ENCODE results near the gene MYCBPAP.

MYCBPAP gene

DNA sequence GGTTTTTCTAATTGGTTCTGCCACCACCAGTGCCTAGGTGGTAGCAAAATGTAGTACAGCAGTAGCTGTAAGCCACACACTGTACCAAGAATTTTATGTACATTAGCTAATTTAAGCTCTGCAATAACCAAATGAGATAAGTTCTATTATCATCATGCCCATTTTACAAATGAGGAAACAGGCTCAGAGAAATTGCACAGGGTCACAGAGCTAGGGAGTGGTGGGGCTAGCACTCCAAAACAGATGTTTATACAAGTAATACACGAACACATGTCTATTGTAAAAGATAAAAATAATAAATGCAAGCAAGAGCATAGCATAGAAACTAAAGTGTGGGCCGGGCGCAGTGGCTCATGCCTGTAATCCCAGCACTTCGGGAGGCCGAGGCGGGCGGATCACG, 16.0 kb upstream of the MYCBPAP start:
- FAIRE-seq (no peak), DNase-seq (ENCODE audit: insufficient read length, low spot score) (no peak)
- TF ChIP-seq, protein P1, sequence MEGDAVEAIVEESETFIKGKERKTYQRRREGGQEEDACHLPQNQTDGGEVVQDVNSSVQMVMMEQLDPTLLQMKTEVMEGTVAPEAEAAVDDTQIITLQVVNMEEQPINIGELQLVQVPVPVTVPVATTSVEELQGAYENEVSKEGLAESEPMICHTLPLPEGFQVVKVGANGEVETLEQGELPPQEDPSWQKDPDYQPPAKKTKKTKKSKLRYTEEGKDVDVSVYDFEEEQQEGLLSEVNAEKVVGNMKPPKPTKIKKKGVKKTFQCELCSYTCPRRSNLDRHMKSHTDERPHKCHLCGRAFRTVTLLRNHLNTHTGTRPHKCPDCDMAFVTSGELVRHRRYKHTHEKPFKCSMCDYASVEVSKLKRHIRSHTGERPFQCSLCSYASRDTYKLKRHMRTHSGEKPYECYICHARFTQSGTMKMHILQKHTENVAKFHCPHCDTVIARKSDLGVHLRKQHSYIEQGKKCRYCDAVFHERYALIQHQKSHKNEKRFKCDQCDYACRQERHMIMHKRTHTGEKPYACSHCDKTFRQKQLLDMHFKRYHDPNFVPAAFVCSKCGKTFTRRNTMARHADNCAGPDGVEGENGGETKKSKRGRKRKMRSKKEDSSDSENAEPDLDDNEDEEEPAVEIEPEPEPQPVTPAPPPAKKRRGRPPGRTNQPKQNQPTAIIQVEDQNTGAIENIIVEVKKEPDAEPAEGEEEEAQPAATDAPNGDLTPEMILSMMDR (IDR thresholded peaks at IDR 0.05; ENCODE audit: insufficient read depth, missing control alignments): no peak

DNA sequence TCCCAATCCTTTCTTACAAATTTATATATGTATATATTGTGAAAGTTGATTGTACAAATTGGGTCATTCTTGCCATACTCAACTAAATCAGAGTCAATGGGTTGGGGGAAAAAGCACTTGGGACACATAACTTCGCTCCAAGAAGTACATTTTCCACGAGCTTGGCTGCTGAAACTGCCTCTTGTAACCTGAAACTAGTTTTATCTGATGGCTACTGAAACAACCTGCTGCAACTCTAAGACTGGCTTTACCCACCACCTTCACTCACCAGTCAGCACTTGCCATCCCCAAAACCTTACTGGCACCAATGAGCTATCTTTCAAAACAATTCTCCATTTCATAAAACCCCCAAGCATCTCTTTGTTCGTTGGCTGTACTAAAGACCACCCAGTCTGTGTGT, 14.5 kb upstream of the MYCBPAP start:
- DNase-seq (ENCODE audit: insufficient read length, low spot score) (no peak), FAIRE-seq (no peak)
- TF ChIP-seq, protein P1 (IDR thresholded peaks at IDR 0.05; ENCODE audit: insufficient read depth, missing control alignments): no peak

DNA sequence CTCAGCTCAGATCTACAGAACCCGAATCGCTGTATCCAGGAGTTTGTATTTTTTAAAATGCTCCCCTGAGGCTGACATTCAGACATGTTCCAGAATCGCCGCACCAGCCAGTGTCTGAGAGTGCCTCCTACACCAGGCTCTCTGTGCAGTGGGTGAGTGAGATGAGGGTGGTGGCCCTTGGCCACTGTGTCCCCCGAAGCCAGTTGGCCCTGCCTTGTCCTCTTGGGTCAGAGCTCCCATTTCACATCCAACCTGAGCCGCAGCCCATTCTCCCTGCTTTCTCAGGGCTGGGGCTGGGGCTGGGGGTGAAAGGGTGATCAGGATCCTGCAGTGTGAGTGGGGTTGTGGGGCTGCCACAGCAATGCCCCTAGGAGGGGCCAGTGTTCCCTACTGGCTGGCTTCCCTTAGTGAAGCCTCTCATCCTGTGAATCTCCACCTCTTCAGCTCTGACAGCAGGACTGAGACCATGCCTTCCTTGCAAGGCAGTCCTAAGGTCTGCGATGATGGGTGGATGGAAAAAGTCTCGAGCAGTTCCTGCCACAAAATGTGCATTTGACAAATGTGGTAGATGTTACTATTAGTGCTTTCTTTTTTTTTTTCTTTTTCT, 12.9 kb upstream of the MYCBPAP start:
- TF ChIP-seq, protein P1 (IDR thresholded peaks at IDR 0.05; ENCODE audit: insufficient read depth, missing control alignments): no peak
- no peak for DNase-seq (ENCODE audit: insufficient read length, low spot score)
- FAIRE-seq: no peak

DNA sequence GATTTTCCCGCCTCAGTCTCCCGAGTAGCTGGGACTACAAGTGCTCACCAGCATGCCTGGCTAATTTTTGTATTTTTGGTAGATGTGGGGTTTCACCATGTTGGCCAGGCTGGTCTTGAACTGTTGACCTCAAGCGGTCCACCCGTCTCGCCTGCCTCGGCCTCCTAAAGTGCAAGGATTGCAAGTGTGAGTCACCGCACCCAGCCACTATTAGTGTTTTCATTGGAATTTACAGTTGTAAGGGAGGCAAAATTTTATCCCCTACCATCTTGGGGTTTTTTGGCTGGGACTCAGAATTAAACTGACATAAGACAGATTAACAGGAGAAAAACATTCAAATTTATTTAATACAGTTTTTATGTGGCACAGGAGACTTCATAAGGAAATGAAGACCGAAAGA, 12.3 kb upstream of the MYCBPAP start:
- DNase-seq (ENCODE audit: insufficient read length, low spot score) (no peak), FAIRE-seq (no peak)
- TF ChIP-seq, protein P1 (IDR thresholded peaks at IDR 0.05; ENCODE audit: insufficient read depth, missing control alignments): no peak

DNA sequence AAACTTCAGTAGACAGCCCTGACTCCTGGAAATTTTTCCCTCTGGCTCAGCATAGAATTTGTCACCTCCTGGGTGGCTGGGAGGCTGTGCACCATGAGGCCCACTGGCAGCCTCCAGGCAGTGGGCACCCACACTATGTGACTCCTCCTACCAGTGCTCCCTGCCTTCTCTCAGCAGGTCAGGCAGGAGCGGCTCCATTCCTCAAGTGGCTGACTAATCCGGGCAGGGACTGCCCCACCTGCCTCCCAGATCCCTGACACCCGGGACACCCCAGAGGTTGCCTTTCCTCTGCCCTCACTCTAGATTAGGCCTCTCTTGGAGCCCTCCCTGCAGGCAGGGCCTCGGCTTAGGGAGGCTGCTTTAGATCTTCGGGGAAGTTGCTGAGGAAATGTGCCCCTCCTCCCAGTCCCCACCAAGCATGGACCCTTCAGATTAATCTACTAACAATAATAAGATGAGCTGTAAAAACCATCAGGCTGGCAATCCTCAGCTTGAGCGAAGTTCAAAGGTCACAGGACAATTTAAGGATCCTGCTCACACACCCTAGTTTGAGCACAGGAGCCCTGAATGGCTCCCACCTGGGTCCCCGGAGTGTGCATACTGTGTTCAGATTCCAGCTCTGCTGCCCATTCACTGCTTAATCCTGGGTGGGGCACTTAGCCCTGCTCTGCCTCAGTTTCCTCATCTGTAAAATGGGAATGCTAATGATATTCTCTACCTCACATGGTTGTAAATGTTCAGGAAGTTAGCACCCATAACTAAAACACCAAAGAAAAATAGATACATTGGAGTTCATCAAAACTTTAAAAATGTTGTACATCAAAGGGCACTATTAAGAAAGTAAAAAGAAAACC, 10.0 kb upstream of the MYCBPAP start:
- FAIRE-seq: no peak
- TF ChIP-seq, protein P1 (IDR thresholded peaks at IDR 0.05; ENCODE audit: insufficient read depth, missing control alignments): no peak
- DNase-seq (ENCODE audit: insufficient read length, low spot score): no peak

DNA sequence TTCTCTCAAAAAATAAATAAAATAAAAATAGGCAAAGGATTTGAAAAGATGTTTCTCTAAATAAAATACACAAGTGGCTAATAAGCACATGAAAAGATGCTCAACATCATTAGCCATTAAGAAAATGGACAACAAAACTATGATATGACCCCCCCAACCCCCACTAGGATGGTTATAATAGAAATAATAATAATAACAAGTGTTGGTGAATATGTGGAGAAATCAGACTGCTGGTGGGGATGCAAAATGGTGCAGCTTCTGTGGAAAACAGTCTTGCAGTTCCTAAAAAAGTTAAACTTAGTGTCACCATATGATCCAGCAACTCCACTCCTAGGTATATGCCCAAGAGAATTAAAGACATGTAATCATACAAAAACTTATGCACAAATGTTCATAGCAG, 9.0 kb upstream of the MYCBPAP start:
- TF ChIP-seq, protein P1 (IDR thresholded peaks at IDR 0.05; ENCODE audit: insufficient read depth, missing control alignments): no peak
- FAIRE-seq (no peak), DNase-seq (ENCODE audit: insufficient read length, low spot score) (no peak)

DNA sequence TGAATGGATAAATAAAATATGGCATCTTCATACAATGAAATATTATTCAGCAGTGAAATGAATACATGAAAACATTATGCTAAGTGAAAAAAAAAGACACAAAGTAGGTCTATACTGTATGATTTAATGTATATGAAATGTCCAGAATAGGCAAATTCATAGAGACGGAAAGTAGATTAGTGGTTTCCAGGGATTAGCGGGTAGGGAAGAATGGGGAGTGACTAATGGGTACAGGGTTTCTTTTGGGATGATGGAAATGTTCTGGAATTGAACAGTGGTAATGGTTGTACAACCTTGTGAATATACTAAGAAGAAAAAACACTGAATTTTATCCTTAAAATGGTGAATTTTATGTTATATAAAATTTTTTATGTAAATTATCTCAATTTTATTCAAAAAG, 8.5 kb upstream of the MYCBPAP start:
- FAIRE-seq (no peak), DNase-seq (ENCODE audit: insufficient read length, low spot score) (no peak)
- TF ChIP-seq, protein P1 (IDR thresholded peaks at IDR 0.05; ENCODE audit: insufficient read depth, missing control alignments): no peak

Measured in D721Med (cell line).